GM19395 (cell line): ENCODE measurements around the gene CACTIN.
"Not testable (repeated sequence)": the region's sequence is repeated elsewhere in the genome, so short reads cannot be mapped to it uniquely, and the experiment has no call there.

Source experiments
- ATAC-seq: cut with Tn5 transposase; IDR thresholded peaks from one replicate; pipeline ENCODE4 v1.9.1; 2021; ENCODE audit warnings: mild to moderate bottlenecking, moderate library complexity; ENCODE audit not compliant: unreplicated experiment

The CACTIN gene

DNA sequence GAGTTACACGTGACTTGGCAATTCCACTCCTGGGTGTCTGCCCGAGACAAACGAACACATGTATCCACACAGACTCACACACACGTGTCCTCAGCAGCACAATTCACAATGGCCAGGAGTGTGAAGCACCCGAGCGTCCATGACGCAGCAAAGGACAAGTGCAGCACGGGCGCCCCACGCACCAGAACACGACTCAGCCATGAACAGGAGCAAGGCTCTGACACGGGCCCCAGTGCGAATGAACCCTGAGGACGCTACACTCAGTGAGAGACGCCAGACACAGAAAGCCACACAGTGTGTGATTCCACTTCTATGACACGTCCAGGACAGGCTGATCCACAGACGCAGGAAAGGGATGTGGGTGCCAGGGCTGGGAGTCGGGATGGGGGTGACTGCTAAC, 37.2 kb upstream of the CACTIN start:
- no peak for ATAC-seq

DNA sequence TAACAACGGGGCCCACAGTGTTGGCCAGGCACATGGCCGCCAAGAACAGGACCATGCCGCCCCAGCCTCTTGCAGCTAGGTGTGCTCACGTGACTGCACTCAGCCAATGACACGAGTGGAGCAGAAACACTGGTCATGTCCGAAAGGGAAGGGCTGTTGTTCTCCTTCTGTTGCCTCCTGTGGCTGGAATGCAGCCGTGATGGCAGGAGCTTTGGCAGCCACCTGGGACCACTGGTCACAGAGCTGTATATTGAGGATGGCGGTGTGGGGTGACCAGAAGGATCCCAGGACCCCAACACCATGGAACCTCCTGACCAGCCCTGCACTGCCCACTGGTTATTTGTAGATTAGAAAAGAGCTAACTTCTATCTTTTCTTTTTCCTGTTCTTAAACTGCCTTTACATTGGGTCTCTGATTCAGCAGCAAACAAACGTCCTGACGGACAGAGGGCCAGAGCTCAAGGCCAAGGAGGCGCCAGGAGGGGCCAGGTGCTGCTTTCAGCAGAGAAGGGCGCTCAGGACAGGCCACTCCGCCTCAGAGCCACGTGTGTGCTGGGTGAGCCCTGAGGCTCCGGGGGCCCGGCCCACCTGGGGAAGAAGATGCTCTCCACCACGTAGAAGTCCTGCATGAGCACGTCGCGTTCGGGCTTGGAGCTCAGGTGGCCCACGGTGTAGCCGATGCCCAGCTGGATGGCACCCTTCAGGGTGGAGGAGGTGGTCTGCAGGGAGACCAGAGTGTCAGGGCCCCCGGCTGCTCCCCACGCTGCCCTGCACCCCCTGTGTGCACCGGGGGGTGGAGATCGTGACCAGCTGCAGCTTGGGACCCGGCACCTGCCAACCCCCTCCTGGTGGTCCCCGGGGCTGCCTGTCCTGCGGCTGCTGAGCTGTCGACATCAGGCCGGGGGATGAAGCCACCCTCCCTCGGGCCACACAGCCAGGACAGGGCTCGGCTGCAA, 35.0 kb upstream of the CACTIN start:
- ATAC-seq, result no peak

DNA sequence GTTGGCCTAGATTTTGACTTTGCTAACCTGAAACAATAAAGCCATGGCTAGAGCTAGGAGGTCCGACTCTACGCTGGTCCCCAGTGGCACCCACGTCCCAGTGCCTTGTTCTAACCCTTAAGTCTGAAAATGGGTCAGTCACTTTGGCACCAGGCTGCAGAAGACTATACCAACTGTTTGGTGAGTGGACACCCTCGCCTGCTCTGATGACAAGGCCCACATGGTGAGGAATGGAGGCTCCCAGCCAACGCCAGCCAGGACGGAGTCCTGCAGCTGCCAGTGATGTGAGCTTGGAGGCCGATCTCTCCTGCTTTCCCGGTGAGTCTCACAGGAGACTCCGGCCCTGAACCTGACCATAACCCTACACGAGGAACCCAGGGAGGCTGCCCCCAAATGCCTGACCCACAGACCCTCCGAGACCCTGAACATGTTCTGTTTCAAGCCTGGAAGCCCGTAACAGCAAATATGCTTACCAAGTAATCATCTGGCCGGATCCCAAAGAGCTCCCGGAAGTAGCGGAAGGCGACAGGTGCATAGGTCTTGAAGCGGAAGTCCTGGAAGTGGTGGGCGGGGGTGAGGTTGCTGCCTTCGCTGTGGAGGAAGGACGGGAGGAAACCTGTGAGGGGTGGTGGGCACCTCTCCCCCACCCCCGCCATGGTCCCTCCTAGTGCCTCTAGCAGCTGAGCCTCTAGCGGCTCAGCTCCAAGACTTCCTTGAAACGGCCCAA, 34.1 kb upstream of the CACTIN start:
- no peak for ATAC-seq

DNA sequence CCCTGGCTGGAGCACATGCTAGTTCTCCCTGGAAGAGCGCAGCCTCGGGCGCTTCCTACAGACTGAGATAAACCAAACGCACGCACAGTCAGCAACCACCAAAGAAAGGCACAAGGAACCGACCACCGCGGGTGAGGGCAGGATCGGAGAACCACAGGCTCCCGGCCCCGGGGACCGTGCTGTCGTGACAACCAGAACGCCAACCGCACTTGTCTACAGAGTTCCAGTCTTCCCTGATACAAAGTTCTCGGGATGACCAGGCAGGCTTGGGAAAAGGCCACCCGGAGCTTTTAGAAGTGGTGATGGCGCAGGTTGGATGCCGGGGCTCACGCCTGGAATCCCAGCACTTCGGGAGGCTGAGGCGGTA, 33.1 kb upstream of the CACTIN start:
- ATAC-seq, result no peak

DNA sequence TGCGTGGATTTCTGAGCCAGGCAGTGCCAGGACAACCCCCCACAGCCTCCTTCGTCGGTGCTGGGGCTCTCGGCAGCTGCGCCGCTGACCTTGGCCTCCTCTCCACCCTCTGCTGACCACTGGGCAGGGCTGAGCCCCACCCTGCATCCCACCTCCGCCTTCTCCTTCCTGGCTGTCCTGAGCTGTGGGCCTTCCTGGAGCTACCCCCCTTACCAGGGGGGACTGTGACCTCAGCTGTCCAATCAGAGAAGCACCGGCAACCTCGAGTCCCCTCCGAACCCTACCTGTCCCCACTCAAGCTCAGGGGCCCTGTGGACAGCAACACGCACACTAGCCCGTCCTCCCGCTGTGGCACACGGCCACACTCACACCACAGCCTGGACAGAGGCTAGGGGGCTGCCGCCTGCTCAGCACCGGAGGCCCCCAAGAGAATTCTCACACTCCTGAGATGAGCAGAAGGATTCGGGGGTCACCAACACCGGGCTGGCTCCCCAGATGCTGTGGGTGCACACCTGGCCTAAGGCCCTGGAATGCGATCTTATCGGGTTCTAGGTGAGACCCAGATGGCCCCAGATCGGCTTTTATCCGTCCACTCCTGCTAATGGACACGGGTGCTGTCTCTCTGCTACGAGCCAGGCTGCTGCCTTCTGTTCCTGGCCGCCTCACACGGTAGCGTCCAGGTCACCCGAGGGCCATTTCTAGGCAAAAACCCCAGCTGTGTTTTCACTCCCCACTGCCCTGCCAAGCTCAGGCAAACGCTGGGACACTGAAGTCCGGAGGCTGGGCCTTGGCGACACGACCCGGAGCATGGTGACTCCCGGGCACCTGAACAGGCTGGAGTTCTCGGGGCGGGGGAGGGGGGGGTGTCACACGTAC, 32.5 kb upstream of the CACTIN start:
- ATAC-seq, result no peak

DNA sequence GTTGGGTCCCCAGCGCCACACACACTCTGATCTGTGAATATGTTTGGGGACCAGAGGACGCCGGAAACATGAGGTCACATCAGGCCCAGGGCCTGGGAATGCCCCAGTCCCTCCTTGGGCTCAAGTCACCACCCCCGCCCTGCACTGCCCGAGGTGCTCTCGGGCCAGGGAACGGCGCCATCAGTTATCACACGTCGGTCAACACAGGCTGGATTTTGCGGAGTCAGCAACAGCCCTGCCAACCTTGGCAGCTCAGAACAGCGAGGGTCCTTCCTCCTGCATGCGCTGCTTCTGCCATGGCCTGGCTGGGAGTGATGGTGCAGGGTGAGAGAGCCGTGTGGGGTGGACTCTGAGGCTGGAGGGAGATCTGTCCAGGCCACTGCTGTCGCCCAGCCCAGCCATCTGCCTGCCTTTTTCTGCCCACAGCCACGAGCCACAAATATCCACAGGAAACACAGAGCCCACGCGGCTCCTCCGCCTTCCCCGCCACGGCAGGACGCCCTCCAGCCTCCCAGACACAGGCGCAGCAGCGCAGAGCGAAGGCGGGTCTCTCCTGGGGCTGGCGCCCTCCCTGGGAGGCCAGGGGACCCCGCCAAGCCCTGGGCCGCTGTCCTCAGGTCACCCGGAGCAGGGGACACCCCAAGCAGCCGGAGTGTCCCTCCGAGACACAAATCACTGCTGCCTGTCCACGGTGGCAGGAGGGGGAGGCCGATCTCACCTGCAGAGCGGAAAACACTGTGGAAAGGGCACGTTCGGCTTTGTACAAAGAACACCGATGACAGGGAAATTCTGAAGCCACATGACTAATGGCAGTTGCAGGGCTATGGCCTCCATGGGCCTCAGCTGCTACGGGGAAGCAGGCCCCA, 31.6 kb upstream of the CACTIN start:
- ATAC-seq, result no peak

DNA sequence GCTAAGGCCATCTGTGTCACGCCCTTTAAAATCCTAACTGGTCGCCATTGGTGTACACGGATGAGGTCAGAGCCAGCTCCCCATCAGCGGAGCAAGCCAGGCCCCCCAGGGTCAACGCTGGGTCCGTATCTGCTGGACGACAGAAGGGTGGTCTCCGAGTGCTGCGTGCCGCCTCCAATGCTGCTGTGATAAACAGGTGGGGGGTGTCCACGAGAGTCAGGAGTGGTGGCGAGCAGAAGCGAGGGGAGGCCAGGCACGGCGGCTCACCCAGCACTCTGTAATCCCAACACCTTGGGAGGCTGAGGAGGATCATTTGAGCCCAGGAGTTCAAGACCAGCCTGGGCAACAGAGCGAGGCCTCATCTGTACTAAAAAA, 30.8 kb upstream of the CACTIN start:
- ATAC-seq, result no peak

DNA sequence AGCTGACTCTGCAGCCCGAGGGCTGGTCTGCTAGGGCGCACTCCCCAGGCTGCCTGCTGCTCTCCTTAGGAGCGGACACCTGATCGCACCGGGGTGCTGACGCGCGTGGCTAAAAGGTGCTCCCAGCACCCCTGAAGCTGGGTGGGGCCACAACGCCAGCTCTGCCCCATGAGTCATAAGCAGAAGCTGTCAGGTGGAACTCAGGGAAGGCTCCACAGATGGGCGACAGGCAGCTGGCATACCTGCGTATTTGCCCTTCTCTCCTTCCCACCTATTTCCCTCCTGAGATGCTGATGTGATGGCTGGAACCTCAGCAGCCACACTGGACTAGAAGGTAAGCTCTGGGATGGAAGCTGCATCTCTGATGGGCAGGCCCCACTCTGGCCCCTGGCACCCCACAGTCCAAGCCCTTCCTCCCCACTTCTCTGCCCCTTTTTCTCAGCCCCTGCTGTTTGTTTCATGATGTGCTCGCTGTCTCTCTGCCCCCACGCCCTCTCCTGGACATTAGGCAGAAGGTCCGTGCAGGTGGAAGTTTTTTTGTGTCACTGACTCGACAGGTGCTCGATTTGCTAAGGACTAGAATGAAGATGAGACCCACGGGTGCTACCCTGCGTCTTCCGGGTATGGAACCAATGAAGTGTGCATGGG, 30.3 kb upstream of the CACTIN start:
- ATAC-seq, result no peak

DNA sequence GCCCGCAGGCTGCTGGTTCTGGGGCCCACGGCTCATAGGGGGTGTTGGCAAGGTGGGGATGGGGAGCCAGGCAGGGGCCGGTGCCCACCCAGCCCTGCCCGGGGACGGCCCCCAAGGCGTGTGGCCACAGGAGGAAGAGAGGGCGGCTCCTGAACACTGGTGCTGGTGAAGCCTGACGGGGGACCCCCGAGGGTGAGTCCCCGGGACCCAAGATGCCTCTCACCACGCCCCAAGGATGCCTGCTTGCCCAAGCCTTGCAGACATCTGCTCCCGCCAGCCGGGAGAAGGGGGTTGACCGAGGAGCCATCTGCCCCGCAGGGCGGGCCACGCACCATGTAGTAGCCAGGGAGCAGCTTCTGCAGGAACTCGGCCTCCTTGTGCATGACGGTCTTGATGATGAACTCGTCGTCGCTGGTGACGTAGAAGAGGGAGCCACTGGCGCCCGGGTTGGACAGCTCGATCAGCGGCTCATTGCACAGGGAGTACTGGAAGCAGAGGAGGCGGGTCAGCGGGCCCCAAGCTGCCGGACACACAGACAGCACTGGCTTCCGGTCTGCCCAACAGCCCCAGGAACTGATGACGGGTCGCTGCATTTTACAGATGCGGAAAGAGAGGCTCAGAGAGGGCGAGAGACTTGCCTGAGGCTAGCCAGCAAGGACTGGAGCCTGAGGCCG, 29.6 kb upstream of the CACTIN start:
- no peak for ATAC-seq

DNA sequence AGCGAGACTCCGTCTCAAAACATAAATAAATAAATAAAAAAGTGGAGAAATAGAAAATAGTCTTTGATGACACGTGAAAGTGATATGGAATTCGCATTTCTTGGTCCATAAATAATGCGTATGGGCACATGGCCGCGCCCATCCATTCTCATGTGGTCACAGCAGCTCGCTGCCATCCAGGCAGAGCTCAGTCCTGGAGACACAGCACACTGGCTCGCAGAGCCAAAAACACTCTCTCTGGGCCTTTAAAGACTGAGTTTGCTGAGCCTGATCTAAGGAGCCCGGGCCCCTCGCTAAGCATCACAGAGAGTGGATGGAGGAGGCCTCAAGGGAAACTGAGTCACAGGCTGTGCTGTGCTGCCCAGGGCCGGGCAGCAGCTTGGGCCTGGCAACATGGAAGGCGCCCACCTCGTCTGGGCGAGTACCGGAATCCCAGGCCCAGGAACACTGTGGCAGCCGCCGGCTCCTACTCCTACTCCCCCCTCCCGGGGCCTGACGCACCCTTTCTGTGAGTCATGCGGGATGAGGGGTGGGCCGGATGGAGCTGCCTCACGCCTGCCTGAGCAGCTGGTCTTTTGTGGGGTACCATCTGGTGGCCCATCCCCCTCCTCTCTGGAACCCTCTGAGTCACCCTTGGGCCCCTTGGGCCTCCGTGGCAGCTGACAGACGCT, 28.9 kb upstream of the CACTIN start:
- ATAC-seq, result no peak

DNA sequence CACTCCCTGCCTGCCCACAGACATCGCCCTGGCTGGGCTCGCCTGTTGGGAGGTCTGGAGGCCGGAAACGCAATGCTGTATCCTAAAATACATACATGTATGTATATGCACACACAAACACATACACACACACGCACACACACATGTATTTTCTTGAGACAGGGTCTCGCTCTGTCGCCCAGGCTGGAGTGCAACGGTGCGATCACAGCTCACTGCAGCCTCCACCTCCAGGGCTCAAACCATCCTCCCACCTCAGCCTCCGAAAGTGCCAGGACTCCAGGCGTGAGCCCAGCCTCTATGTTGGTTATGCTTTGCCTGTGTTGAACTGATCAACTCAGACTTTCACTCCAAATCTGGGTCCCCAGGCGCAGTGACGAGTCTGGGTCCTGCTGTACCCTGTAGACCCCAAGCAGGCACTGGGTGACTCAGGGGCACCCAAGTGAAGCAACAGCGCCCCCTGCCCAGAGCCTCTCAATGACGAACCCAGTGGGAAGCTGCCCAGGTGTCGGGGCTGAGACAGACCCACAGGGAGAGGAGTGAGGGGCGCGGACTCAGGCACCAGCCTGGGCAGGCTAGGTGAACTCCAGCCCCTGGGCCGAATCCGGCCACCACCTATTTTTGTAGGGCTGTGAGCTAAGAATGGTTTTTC, 27.4 kb upstream of the CACTIN start:
- no peak for ATAC-seq

DNA sequence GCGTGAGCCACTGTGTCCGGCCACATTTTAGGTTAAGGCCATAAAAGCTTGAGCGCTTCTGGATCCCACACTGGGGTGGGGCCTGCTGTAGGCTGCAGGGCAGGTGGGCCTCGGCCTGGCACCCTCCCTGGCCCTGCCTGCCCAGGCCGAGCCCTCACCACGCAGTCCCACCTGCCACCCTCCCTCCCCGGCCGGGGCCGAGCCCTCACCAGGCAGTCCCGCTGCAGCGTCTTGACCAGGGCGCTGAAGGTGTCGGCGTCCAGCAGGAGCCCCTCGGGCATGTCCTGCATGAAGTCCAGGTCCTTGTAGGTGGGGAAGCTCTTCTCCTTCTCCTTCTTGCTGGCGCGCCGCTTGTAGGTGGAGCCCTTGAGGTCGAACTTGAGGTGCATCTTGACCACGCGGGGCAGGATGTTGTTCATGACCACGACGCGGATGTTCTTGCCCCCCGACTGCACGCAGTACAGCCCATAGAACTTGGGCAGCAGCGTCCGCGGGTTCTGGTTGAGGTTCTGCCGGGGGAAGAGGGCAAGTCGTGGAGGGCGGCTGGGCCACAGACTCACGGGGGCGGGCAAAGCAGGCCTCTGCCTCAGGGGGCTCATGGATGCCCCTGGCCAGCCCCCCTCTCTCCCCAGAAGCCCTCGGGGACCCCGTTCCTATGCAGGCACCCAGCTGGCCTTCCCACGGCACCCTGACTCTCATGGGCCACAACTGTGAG, 26.6 kb upstream of the CACTIN start:
- ATAC-seq, result no peak

DNA sequence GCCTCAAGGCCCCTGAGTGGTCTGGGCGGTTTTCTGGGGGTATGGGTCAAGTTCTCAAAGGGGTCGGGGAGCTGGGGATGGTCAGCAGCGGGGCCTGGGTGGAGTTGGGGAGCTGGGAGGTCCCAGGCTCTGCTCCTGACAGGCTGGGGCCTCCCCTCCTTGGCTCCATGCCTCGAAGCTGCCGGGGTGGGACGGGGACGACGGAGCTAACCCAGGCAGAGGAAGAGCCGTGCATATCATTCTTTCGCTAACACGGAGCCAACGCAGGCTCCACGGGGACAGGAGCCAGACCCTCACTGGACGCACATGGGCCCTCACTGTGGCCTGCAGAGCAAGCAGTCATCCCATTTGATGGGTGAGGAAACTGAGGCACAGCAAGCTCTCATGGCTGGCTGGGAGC, 25.8 kb upstream of the CACTIN start:
- ATAC-seq, result no peak

DNA sequence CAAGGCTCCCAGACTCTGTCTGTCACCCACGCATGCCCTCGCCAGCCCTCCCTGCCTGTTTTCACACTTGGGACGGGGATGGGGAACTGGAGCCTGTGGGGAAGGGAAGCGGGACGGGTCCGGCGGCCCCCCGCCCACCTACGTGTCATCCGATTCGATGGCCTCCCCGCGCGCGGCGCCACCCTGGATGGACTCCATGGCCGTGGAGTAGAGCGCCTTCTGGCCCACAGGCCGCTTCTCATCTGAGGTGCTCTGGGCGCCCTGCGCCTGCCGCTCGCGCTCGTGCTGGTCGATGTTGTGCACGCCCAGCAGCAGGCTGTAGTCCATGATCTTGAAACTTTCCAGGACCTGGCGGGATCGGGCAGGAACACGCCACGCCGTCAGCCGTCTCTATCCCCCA, 25.1 kb upstream of the CACTIN start:
- ATAC-seq, result no peak

DNA sequence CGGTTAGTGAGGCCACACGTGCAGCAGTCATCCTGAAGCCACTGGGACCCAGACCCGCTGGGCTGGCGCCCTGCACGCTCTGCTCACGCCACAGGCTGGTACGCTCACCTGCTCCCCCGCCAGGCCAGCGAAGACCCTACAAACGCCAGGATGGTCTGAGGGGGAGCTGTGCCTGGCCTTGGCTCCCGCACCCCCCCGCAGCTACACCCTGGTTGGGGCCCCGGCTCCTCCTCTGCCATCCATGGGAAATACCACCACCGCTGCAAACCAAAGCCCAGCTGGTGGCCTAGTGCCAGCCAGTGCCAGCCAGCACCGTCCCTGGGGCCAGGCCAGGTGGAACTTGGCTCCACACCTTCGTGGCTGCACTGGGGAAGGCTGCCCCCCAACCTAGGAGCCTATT, 23.3 kb upstream of the CACTIN start:
- ATAC-seq, result no peak

DNA sequence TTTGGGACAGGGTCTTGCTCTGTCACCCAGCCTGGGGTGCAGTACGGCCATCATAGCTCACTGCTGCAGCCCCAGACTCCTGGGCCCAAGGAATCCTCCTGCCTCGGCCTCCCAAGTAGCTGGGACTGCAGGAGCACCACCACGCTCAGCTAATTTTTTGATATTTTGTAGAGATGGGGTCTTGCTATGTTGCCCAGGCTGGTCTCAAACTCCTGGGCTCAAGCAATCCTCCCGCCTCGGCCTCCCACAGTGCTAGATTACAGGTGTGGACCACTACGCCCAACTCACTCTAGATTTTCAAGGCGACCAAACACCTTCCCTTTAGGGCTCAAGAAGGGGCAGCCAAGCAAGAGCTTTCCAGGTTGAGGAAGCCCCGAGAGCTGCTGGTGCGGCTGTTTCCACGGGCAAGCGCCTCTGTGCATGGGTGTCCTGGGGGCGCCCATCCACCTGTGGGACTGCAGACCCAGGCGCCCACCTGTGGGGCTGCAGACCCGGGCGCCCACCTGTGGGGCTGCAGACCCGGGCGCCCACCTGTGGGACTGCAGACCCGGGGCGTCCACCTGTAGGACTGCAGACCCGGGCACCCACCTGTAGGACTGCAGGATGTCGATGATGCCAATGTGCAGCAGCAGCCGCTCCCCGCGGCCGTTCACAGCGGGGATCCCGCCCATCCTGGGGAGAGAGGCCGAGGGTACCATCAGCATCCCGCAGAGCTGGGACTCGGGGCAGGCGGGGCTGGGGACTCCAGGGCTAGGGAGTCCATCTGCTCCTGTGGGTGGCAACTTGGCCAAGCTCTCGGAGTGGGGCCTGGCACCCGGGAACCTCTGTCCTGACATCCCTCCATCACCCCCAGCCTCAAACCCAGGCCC, 21.7 kb upstream of the CACTIN start:
- no peak for ATAC-seq

DNA sequence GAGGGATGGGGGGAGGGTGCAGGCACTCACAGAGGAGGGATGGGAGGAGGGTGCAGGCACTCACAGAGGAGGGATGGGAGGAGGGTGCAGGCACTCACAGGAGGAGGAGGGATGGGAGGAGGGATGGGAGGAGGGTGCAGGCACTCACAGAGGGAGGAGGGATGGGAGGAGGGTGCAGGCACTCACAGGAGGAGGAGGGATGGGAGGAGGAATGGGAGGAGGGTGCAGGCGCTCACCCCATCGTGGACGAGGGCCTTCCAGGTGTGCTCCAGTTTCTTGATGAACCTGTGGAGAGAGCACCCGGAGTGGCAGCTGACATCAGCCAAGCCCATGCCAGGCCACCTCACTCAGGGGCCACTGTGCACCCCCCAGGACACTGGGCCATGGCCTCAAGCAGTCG, 20.5 kb upstream of the CACTIN start:
- not testable (repeated sequence) for ATAC-seq
